GM18508 (cell line): ENCODE data around the gene PLCB2.

Source experiments
- ATAC-seq: cut with Tn5 transposase; IDR thresholded peaks from one replicate; pipeline ENCODE4 v1.9.1; 2021; ENCODE audit warnings: moderate number of reproducible peaks; ENCODE audit not compliant: insufficient read depth, unreplicated experiment

Gene PLCB2

DNA sequence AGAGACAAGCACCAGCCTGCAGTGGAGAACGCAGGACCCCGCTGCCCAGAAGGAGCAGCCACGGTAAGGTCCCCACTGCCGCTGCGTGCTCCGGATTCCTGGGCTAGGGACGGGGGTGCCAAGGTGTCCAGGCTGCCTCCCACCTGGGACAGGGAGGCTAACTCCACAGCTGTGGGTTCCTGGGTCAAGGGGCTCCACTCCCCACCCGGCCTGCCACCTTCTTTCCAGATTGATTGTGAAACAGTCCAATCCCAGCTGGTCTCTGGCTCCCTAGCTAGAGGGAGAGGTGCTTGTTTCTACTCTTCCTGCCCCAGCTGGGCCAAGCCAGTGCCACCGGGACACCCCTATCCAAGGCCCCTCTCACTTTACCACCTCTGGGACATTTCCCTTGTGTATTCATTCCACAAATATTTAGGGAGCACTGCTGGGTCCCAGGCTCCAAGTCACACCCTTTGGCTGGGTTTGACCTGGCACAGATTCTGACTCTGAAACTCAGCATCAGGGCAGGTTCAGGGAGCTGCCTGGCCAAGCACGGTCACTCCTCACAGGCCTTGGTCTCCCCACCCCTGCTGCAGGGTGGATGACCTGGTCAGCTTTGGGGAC, 67.0 kb downstream of the PLCB2 start:
- no peak for ATAC-seq

GRCh38 chr15:40239693-40240618, 67.8 kb downstream of the PLCB2 start:
- ATAC-seq: no peak

DNA sequence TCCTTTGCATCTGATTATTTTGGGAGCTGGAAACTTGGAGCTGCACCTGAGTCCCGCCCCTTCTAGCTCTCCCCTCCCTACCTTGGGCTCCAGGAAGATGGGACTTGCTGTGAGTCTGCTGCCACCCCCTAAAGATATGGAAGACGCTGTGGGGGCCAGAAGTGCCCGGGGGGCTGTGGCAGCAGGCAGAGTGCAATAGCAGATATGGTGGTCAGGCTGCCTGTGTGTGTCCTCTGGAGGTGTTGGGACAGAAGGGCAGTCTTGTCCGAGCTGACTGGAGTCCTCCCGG, 68.4 kb downstream of the PLCB2 start:
- no peak for ATAC-seq

DNA sequence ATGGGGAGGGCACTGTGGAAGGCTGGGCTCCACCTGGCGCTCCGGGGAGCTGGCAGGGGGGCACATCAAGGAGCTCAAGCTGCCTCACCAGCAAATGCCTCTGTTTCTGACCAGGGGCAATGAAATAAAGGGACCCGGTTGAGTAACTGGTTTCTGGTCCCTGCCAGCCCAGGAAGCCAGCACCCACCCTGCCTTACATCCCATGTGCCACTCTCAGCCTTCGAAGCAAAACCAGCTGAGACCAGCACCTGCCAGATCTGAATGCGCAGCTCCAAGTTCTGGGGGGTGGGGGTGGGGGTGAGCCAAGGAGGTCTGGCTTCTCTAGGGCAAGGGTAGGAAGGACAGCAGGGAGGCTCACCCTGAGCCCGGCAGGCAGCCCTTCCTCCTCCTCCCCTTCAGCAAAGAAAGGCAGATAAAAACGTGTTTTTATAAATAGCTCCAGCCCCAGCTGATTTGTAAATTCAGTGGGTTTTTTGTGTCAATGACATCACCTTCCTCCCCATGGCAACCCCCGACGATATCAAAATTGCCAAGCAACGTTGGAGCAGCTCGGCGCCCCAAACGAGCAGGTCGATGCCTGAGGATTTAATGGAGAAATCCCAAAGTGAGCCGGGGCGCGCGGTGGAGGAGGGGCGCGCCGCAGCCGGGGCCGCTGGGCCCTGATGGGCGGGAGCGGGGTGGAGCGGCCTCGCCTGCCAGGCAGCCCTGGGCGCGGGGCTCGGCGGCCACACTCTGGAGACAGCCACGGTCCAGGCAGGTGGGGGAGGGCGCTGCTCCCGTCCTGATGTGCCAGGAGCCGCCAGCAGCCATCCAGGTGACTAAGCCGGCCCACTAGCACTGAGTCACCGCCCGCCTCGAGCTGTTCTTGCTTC, 69.0 kb downstream of the PLCB2 start, which contains the start of gene PAK6:
Gene PAK6, plus strand, starts transcription at position 532 of the 872 bp plus-strand sequence. CDS start 25,723 bp downstream, outside the sequence.
- ATAC-seq: no peak
